Sigmoid colon (tissue), 7 donors: ENCODE measurements around the gene CRISP2. TPM values are rescaled to one million over a fixed set of nuclear protein-coding genes. Genes with fewer than 3 reads are reported as not detected.

Experiments used
- DNase-seq: peaks from one replicate; pipeline ENCODE4 v3.0.0-alpha.2; 2019
- H3K27ac ChIP-seq, 4 donors: fragments of 200-600 bp; sonication (generic); one replicate each; pipeline ENCODE4 v1.5.1; 2016 to 2019; ENCODE audit warnings: mild to moderate bottlenecking in 1 of 4
- H3K27me3 ChIP-seq, 3 donors: fragments of 200-600 bp; sonication (generic); one replicate each; pipeline ENCODE4 v1.5.1; 2019; ENCODE audit warnings: mild to moderate bottlenecking in 1 of 3
- H3K36me3 ChIP-seq, 4 donors: fragments of 200-600 bp; sonication (generic); one replicate each; pipeline ENCODE4 v1.5.1; 2016 to 2019
- H3K4me1 ChIP-seq, 4 donors: fragments of 200-600 bp; sonication (generic); one replicate each; pipeline ENCODE4 v1.5.1; 2017 to 2019
- H3K4me3 ChIP-seq, 4 donors: fragments of 200-600 bp; sonication (generic); one replicate each; pipeline ENCODE4 v1.5.1; 2017 to 2019; ENCODE audit warnings: mild to moderate bottlenecking in 2 of 4, moderate library complexity in 1 of 4
- H3K9me3 ChIP-seq, 4 donors: fragments of 200-600 bp in 3 of 4; sonication (generic) in 3 of 4; one replicate each; pipeline versions ENCODE4 v1.5.1 to v1.6.1; 2013 to 2019
- EP300 ChIP-seq, 4 donors: sonication (generic); formaldehyde crosslinking; IDR thresholded peaks; one replicate each; pipeline ENCODE4 v1.6.1; 2017; ENCODE audit warnings: antibody characterized with exemption in 4 of 4
- POLR2A ChIP-seq, 2 donors: fragments of 450-650 bp; IDR thresholded peaks; one replicate each; pipeline ENCODE4 v1.6.1; 2016; ENCODE audit warnings: antibody characterized with exemption in 2 of 2, mild to moderate bottlenecking in 2 of 2, moderate library complexity in 2 of 2
- POLR2AphosphoS5 ChIP-seq, 4 donors: sonication (generic); formaldehyde crosslinking; IDR thresholded peaks; one replicate each; pipeline ENCODE4 v1.6.1; 2017; ENCODE audit warnings: antibody characterized with exemption in 4 of 4
- WGBS, 2 donors: extraction: QIAGEN DNeasy Blood & Tissue Kit; methylation state at CpG; one replicate each; pipeline ENCODE4 v1.1.7; 2013; 5-methylcytosine and 5-hydroxymethylcytosine counted together
- intact Hi-C: fragments of 100-400 bp; cut with DNase I; formaldehyde crosslinking; loops from one replicate; pipeline ENCODE4 v1.15.1; 2023
- polyA plus RNA-seq, 3 donors: library from polyadenylated mRNA; stranded (reverse); fragments of 200-250 nt; gene quantifications; one replicate each; pipeline ENCODE4 v1.2.3, GENCODE V29; 2013
- total RNA-seq, 4 donors: library from RNA; depleted of rRNA; stranded (reverse); fragments of >200 nt; gene quantifications; one replicate each; pipeline ENCODE4 v1.1.0, GENCODE V29; 2016
- TF ChIP-seq, protein P1 (sequence below), 4 experiments: fragments of 450-650 bp in 3 of 4; fragments of 200-600 bp in 1 of 4; IDR thresholded peaks; one replicate each; pipeline ENCODE4 v1.5.1; 2016 to 2019; ENCODE audit warnings: antibody characterized with exemption in 4 of 4, mild to moderate bottlenecking in 3 of 4, moderate library complexity in 2 of 4
- donor health status: healthy with polysubstance abuse.
- donor health status: Bipolar disorder and iron deficiency.
- donor health status: healthy.

CRISP2 gene
- total and polyA plus RNA-seq, 7 donors = not detected

DNA sequence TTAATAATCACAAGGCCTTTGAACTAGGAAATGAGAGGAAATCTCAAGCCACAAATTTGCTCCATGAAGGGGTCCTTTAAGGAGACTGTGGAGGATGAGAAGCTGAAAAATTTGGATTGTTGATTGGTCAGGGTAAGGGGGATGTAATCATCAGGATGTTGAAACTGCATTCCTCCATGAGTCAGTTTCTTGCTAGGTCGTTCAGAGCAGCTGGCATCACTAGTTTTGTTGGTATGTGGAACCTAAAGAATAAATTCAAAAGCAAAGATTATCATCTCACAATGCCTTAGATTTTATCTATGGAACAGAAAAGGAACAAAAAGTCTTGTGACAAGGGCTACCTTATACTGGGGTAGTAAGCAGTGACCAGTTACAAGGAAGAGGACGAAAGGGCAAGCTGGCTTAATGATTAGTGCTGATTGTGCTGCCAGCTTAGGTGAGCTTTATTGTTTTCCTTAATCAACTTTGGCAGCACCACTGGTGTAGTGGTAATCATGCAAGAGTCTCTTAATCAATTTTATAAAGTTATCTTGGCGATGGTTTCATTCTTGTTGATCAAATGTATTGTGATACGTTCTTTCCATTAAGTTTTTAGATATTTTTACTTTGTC, 36.6 kb downstream of the CRISP2 start:
- Histone ChIP-seq H3K27me3 (no peaks in the 10 kb centered on the region), H3K9me3 (no peaks in the 10 kb centered on the region), H3K4me3 (no peak overlapping the region), H3K36me3 (no peaks in the 10 kb centered on the region), H3K4me1 (no peaks in the 10 kb centered on the region), H3K27ac (no peak overlapping the region)
- DNase-seq = no peak
- TF ChIP-seq POLR2AphosphoS5 (IDR thresholded peaks at IDR 0.05) = no peak
- TF ChIP-seq POLR2A (IDR thresholded peaks at IDR 0.05) = no peak
- TF ChIP-seq, protein P1, sequence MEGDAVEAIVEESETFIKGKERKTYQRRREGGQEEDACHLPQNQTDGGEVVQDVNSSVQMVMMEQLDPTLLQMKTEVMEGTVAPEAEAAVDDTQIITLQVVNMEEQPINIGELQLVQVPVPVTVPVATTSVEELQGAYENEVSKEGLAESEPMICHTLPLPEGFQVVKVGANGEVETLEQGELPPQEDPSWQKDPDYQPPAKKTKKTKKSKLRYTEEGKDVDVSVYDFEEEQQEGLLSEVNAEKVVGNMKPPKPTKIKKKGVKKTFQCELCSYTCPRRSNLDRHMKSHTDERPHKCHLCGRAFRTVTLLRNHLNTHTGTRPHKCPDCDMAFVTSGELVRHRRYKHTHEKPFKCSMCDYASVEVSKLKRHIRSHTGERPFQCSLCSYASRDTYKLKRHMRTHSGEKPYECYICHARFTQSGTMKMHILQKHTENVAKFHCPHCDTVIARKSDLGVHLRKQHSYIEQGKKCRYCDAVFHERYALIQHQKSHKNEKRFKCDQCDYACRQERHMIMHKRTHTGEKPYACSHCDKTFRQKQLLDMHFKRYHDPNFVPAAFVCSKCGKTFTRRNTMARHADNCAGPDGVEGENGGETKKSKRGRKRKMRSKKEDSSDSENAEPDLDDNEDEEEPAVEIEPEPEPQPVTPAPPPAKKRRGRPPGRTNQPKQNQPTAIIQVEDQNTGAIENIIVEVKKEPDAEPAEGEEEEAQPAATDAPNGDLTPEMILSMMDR (IDR thresholded peaks at IDR 0.05) = no peak
- no peak for TF ChIP-seq EP300 (IDR thresholded peaks at IDR 0.05)
- intact Hi-C loops = no loop called here
- 54 to 73% methylated on average over 4 of the region's 4 CpGs for WGBS, 2 donors

DNA sequence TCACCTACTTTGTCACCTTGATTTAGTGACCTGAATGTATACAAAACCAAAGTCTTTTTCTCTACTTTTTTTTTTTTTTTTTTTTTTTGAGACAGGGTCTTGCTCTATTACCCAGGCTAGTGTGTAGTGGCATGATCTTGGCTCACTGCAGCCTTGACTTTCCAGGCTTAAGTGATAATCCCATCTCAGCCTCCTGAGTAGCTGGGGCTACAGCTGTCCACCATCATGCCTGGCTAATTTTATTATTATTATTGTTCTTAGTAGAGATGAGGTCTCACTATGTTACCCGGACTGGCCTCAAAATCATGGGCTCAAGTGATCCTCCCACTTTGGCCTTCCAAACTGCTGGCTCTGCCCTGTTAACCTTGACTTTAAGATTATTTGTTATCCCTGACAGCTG, 37.5 kb downstream of the CRISP2 start:
- Histone ChIP-seq H3K36me3 (no peaks in the 10 kb centered on the region), H3K27ac (no peak overlapping the region), H3K27me3 (no peaks in the 10 kb centered on the region), H3K4me3 (no peak overlapping the region), H3K9me3 (no peaks in the 10 kb centered on the region), H3K4me1 (no peaks in the 10 kb centered on the region)
- TF ChIP-seq POLR2AphosphoS5 (IDR thresholded peaks at IDR 0.05) (no peak), EP300 (IDR thresholded peaks at IDR 0.05) (no peak), POLR2A (IDR thresholded peaks at IDR 0.05) (no peak)
- TF ChIP-seq, protein P1 (IDR thresholded peaks at IDR 0.05) = no peak
- intact Hi-C loops = no loop called here
- DNase-seq = no peak
- WGBS, 2 donors = 81 to 88% methylated on average over 1 of the region's 1 CpG

DNA sequence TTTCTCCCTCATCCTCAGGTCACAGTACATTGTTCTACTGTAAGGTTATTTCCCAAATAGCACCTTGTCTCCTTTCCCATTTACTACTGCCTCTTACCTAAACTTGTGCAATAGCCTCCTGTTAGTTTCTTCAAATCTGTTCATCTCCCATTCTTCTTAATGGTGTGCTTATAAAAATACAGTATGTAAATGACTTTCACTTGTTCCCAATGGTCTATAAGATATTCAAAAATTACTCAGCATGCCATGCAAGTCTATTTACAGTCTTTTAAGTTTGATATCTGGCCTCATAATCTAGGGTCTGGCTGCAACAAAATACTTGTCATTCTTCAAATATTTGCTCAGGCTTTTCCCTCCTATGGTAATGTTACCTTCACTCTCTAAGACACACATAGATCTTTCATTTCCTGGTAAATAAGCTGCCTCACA, 45.2 kb downstream of the CRISP2 start:
- Histone ChIP-seq H3K4me3 (no peak overlapping the region), H3K27me3 (no peaks in the 10 kb centered on the region), H3K36me3 (no peaks in the 10 kb centered on the region), H3K27ac (no peak overlapping the region), H3K4me1 (no peaks in the 10 kb centered on the region), H3K9me3 (no peaks in the 10 kb centered on the region)
- DNase-seq = no peak
- TF ChIP-seq EP300 (IDR thresholded peaks at IDR 0.05) (no peak), POLR2A (IDR thresholded peaks at IDR 0.05) (no peak), POLR2AphosphoS5 (IDR thresholded peaks at IDR 0.05) (no peak)
- TF ChIP-seq, protein P1 (IDR thresholded peaks at IDR 0.05) = no peak
- intact Hi-C loops = no loop called here

DNA sequence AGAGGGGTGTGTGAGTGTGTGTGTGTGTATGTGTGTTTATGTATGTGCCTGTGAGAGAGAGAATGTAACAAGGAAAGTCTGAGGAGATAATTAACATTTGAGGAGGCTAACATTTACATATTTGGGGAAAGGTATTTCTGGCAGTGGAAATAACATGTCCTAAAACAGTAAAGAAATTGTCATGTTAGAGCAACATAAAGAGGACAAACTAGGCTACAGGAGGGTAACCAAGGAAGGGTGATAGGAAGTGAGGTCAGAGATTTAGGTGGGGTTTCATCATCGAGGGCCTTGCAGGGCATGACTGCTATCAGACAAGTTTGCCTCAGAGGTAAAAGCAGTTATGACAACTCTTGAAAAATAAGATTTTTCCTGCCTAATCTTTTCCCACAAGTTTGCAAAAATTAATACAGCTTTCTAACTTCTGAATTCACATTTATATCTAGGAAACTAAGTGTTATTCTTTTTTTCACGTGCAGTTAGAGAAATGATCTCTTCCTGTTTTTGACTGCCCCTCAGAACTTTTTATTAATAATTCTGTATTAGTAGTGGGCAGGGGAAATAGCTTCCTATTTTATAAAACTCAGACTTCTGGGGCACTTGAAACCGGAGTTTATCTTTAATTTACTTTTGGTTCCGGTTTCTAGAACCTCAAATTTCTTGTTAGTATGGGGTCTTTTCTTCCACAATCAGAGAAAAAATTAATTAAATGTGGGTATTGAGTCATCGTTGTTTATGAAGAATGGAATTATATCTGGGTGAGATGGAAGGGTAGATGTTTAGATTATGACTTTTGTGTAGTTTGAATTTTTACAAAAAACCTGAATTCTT, 46.2 kb downstream of the CRISP2 start:
- Histone ChIP-seq H3K27me3 (no peaks in the 10 kb centered on the region), H3K4me1 (no peaks in the 10 kb centered on the region), H3K4me3 (no peak overlapping the region), H3K9me3 (no peaks in the 10 kb centered on the region), H3K36me3 (no peaks in the 10 kb centered on the region), H3K27ac (no peak overlapping the region)
- TF ChIP-seq, protein P1 (IDR thresholded peaks at IDR 0.05) = no peak
- no peak for TF ChIP-seq EP300 (IDR thresholded peaks at IDR 0.05)
- TF ChIP-seq POLR2AphosphoS5 (IDR thresholded peaks at IDR 0.05) = no peak
- no peak for TF ChIP-seq POLR2A (IDR thresholded peaks at IDR 0.05)
- no peak for DNase-seq
- intact Hi-C loops = no loop called here
- WGBS, 2 donors = 50 to 58% methylated on average over 5 of the region's 5 CpGs
